GM12892 (cell line): Measurements from ENCODE around the gene ZNF878.

ENCODE experiments used
- DNase-seq: peaks from one replicate; pipeline ENCODE4 v3.0.0; 2011; ENCODE audit not compliant: insufficient read length
- FAIRE-seq: peaks from 2 replicates; lab custom pipeline; 2011; peaks lifted over from hg19 to GRCh38; lab: Jason Lieb, UNC
- POLR2A ChIP-seq: IDR thresholded peaks from 2 replicates; pipeline ENCODE4 v1.6.1; 2011; ENCODE audit warnings: low read depth, low read length, control low read depth
- POLR2AphosphoS5 ChIP-seq: IDR thresholded peaks from 2 replicates; pipeline ENCODE4 v1.6.1; 2011; ENCODE audit warnings: low read depth, low read length, control low read depth
- TAF1 ChIP-seq: IDR thresholded peaks from 2 replicates; pipeline ENCODE4 v1.6.1; 2011; ENCODE audit warnings: low read depth, mild to moderate bottlenecking, control low read depth, low read length, borderline replicate concordance

Gene ZNF878

GRCh38 chr19:12015015-12015752 lies 37.6 kb downstream of the ZNF878 start:
- no peak for DNase-seq
- TF ChIP-seq POLR2A (no peak), POLR2AphosphoS5 (no peak), TAF1 (no peak)
- FAIRE-seq = no peak

- no peak for TF ChIP-seq POLR2AphosphoS5
- no peak for TF ChIP-seq POLR2A
- no peak for TF ChIP-seq TAF1
- FAIRE-seq (no peak), DNase-seq (no peak)
These were observed 52.4 kb downstream of the ZNF878 start for GRCh38 chr19:12000152-12000981.

- no peak for DNase-seq
- no peak for TF ChIP-seq POLR2AphosphoS5
- TF ChIP-seq TAF1 = no peak
- TF ChIP-seq POLR2A = no peak
- FAIRE-seq = no peak
These were observed 57.6 kb downstream of the ZNF878 start for GRCh38 chr19:11995174-11995573.
